ENCODE data around the gene RBBP5.

Gene RBBP5

GRCh38 chr1:205111354-205111753 is 10.4 kb downstream of the RBBP5 start:
- Histone ChIP-seq H2AFZ (ENCODE audit: low read depth) (no peak overlapping the region), H3K36me3 (ENCODE audit: insufficient read depth) (peaks cover 13% of the 10 kb centered on the region; the same call in 1 of the 2 replicates), H3K9ac (no peak overlapping the region), H3K4me1 (ENCODE audit: low read depth, poor library complexity, severe bottlenecking) (peaks cover 5% of the 10 kb centered on the region), H3K79me2 (ENCODE audit: insufficient read depth, low read depth) (peaks cover 2% of the 10 kb centered on the region; the same call in 1 of the 2 replicates), H3K27ac (no peak overlapping the region), H3K4me2 (no peak overlapping the region), H4K20me1 (ENCODE audit: insufficient read depth) (no peaks in the 10 kb centered on the region), H3K4me3 (IDR thresholded peaks at IDR 0.05; ENCODE audit: insufficient read depth, low read depth, low read length) (no peak overlapping the region), H3K27me3 (ENCODE audit: insufficient read depth, low read depth) (no peaks in the 10 kb centered on the region)
- no peak for TF ChIP-seq CTCF (conservative IDR thresholded peaks at IDR 0.05; ENCODE audit: low read depth, low read length)

GRCh38 chr1:205109711-205110110 is 12.1 kb downstream of the RBBP5 start:
- Histone ChIP-seq H3K27ac (no peak overlapping the region), H3K9ac (no peak overlapping the region), H3K79me2 (ENCODE audit: insufficient read depth, low read depth) (peaks cover 7% of the 10 kb centered on the region; the same call in 1 of the 2 replicates), H2AFZ (ENCODE audit: low read depth) (no peak overlapping the region), H3K4me3 (IDR thresholded peaks at IDR 0.05; ENCODE audit: insufficient read depth, low read depth, low read length) (no peak overlapping the region), H3K27me3 (ENCODE audit: insufficient read depth, low read depth) (no peaks in the 10 kb centered on the region), H3K36me3 (ENCODE audit: insufficient read depth) (peaks cover 13% of the 10 kb centered on the region; the same call in 1 of the 2 replicates), H3K4me2 (no peak overlapping the region), H3K4me1 (ENCODE audit: low read depth, poor library complexity, severe bottlenecking) (peaks cover 5% of the 10 kb centered on the region), H4K20me1 (ENCODE audit: insufficient read depth) (no peaks in the 10 kb centered on the region)
- no peak for TF ChIP-seq CTCF (conservative IDR thresholded peaks at IDR 0.05; ENCODE audit: low read depth, low read length)

GRCh38 chr1:205109269-205109668 is 12.5 kb downstream of the RBBP5 start:
- H3K4me1 ChIP-seq (ENCODE audit: low read depth, poor library complexity, severe bottlenecking) = peaks cover 5% of the 10 kb centered on the region
- no peak overlapping the region for H3K4me2 ChIP-seq
- H3K4me3 ChIP-seq (IDR thresholded peaks at IDR 0.05; ENCODE audit: insufficient read depth, low read depth, low read length) = no peak overlapping the region
- no peak for TF ChIP-seq CTCF (conservative IDR thresholded peaks at IDR 0.05; ENCODE audit: low read depth, low read length)
- no peaks in the 10 kb centered on the region for H4K20me1 ChIP-seq (ENCODE audit: insufficient read depth)
- H3K36me3 ChIP-seq (ENCODE audit: insufficient read depth) = peaks cover 11% of the 10 kb centered on the region; the same call in 1 of the 2 replicates
- H3K27ac ChIP-seq = no peak overlapping the region
- H3K79me2 ChIP-seq (ENCODE audit: insufficient read depth, low read depth) = peaks cover 7% of the 10 kb centered on the region; the same call in 1 of the 2 replicates
- H3K27me3 ChIP-seq (ENCODE audit: insufficient read depth, low read depth) = no peaks in the 10 kb centered on the region
- no peak overlapping the region for H3K9ac ChIP-seq
- no peak overlapping the region for H2AFZ ChIP-seq (ENCODE audit: low read depth)

GRCh38 chr1:205108464-205108863 is 13.3 kb downstream of the RBBP5 start:
- Histone ChIP-seq H3K27me3 (ENCODE audit: insufficient read depth, low read depth) (no peaks in the 10 kb centered on the region), H3K4me1 (ENCODE audit: low read depth, poor library complexity, severe bottlenecking) (peaks cover 5% of the 10 kb centered on the region), H3K36me3 (ENCODE audit: insufficient read depth) (peaks cover 15% of the 10 kb centered on the region; the same call in 1 of the 2 replicates), H3K79me2 (ENCODE audit: insufficient read depth, low read depth) (peaks cover 7% of the 10 kb centered on the region; the same call in 1 of the 2 replicates), H3K4me3 (IDR thresholded peaks at IDR 0.05; ENCODE audit: insufficient read depth, low read depth, low read length) (no peak overlapping the region), H2AFZ (ENCODE audit: low read depth) (no peak overlapping the region), H4K20me1 (ENCODE audit: insufficient read depth) (no peaks in the 10 kb centered on the region), H3K27ac (no peak overlapping the region), H3K9ac (no peak overlapping the region), H3K4me2 (no peak overlapping the region)
- TF ChIP-seq CTCF (conservative IDR thresholded peaks at IDR 0.05; ENCODE audit: low read depth, low read length) = no peak
